OCI-LY1 (cell line): ENCODE measurements around the gene HCK.

Experiments
- H2AFZ ChIP-seq: fragments of 200-600 bp; sonication (generic), shearing (Covaris generic); 2 replicates; pipeline ENCODE4 v1.6.0; 2014; ENCODE audit warnings: antibody characterized with exemption, mild to moderate bottlenecking, low read length
- H3F3A ChIP-seq: fragments of 200-600 bp; sonication (generic), shearing (Covaris generic); 2 replicates; pipeline ENCODE4 v1.6.0; 2014; ENCODE audit warnings: mild to moderate bottlenecking, antibody characterized with exemption, low read length, moderate library complexity; ENCODE audit not compliant: insufficient read depth
- H3K27ac ChIP-seq: fragments of 200-600 bp; sonication (generic); 2 replicates; pipeline ENCODE4 v1.5.1; 2014; ENCODE audit warnings: low read length, mixed run types, mild to moderate bottlenecking, low read depth; ENCODE audit not compliant: poor library complexity, severe bottlenecking
- H3K27me3 ChIP-seq: fragments of 200-600 bp; sonication (generic); 2 replicates; pipeline ENCODE4 v1.6.0; 2014; ENCODE audit warnings: antibody characterized with exemption, mild to moderate bottlenecking, low read length, moderate library complexity; ENCODE audit not compliant: insufficient read depth
- H3K36me3 ChIP-seq: fragments of 200-600 bp; sonication (generic); 2 replicates; pipeline ENCODE4 v1.6.1; 2014; ENCODE audit warnings: mild to moderate bottlenecking, antibody characterized with exemption, low read length, moderate library complexity, mixed read lengths; ENCODE audit not compliant: insufficient read depth
- H3K4me1 ChIP-seq: fragments of 200-600 bp; sonication (generic); 2 replicates; pipeline ENCODE4 v1.5.1; 2014; ENCODE audit warnings: mild to moderate bottlenecking, low read length, moderate library complexity; ENCODE audit not compliant: insufficient read depth, severe bottlenecking
- H3K4me2 ChIP-seq: fragments of 200-600 bp; sonication (generic), shearing (Covaris generic); 2 replicates; pipeline ENCODE4 v1.6.1; 2014; ENCODE audit warnings: low read length
- H3K4me3 ChIP-seq: fragments of 200-600 bp; sonication (generic); 2 replicates; pipeline ENCODE4 v1.5.1; 2014; ENCODE audit warnings: low read length, low read depth, mild to moderate bottlenecking, mixed read lengths; ENCODE audit not compliant: poor library complexity, severe bottlenecking
- H3K79me2 ChIP-seq: fragments of 200-600 bp; shearing (Covaris generic); 2 replicates; pipeline ENCODE4 v1.6.1; 2016; ENCODE audit warnings: mixed run types, low read length, mixed read lengths; ENCODE audit not compliant: insufficient read depth
- H3K9ac ChIP-seq: fragments of 200-600 bp; sonication (generic), shearing (Covaris generic); 2 replicates; pipeline ENCODE4 v1.6.1; 2014; ENCODE audit warnings: mild to moderate bottlenecking, low read length, mixed read lengths
- H3K9me2 ChIP-seq: fragments of 200-600 bp; sonication (generic), shearing (Covaris generic); 2 replicates; pipeline ENCODE4 v1.6.1; 2014; ENCODE audit warnings: low read depth, mild to moderate bottlenecking, low read length, mixed read lengths
- H3K9me3 ChIP-seq: fragments of 200-600 bp; shearing (Covaris generic); 2 replicates; pipeline ENCODE4 v1.6.1; 2014; ENCODE audit warnings: low read length, mixed read lengths
- H4K20me1 ChIP-seq: fragments of 200-600 bp; sonication (generic), shearing (Covaris generic); 2 replicates; pipeline ENCODE4 v1.6.0; 2016; ENCODE audit warnings: mild to moderate bottlenecking, low read length; ENCODE audit not compliant: insufficient read depth
- EZH2 ChIP-seq: fragments of 200-600 bp; sonication (generic), shearing (Covaris generic); IDR thresholded peaks from 2 replicates; pipeline ENCODE4 v1.8.0; 2017; ENCODE audit warnings: borderline replicate concordance, mixed run types, mild to moderate bottlenecking, antibody characterized with exemption, low read length, moderate library complexity, mixed read lengths
- TF ChIP-seq, protein P1 (sequence below): fragments of 200-600 bp; sonication (generic), shearing (Covaris generic); IDR thresholded peaks from 2 replicates; pipeline ENCODE4 v1.5.1; 2017; ENCODE audit warnings: mild to moderate bottlenecking, antibody characterized with exemption, low read length, moderate library complexity, mixed read lengths

Gene HCK

DNA sequence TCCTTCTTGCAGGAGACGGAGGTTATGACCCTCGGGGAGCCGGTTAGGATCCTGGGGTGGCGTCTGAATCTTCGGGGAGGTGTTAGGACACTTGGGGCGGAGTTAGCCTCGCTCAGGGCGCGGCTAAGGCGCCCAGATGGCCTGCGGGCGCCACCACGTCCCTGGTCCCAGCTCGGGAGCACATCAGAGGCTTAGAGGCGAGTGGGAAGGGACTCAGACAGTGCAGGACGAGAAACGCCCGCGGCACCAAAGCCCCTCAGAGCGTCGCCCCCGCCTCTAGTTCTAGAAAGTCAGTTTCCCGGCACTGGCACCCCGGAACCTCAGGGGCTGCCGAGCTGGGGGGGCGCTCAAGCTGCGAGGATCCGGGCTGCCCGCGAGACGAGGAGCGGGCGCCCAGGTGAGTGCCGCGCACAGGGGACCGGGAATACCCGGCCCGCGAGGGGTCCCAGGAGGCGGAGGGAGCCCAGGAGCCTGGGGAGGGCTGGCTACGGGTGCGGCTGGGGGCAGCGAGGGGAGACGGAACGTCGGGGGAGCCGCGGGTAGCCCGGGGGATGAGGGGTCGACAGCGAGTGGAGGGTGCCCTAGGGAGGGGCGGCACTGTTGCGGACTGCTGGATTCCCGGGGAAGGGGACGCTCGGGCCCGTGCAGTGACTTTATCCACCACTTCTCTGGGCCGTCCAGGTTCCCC lies at the start of gene HCK:
HCK (plus strand) TSS at position 153 of the 688 bp plus-strand sequence.
- no peak within 1 kb of the TSS for H3K4me3 ChIP-seq
- H3K4me2 ChIP-seq = peak within 1 kb of the TSS; percentile 32; the same call in 1 of the 2 replicates

DNA sequence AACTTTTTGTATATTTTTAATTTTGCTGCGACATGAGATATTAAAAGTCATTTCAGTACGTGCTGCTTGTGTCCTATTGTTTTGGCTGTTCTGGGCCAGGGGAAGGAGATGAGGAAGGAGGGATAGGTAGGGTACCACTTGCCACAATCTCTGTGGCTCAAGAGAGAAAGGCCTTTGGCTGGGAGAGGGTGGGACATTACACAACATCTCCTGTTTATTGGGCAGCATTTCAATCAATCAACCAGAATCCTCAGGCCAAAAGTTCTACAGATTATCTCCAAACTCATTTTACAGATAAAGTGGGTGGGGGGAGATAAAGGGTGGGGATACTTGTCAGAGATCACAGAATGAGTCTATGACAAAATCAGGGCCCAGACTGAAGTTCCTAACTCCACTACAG lies 48.7 kb upstream of the HCK start:
- TF ChIP-seq, protein P1, sequence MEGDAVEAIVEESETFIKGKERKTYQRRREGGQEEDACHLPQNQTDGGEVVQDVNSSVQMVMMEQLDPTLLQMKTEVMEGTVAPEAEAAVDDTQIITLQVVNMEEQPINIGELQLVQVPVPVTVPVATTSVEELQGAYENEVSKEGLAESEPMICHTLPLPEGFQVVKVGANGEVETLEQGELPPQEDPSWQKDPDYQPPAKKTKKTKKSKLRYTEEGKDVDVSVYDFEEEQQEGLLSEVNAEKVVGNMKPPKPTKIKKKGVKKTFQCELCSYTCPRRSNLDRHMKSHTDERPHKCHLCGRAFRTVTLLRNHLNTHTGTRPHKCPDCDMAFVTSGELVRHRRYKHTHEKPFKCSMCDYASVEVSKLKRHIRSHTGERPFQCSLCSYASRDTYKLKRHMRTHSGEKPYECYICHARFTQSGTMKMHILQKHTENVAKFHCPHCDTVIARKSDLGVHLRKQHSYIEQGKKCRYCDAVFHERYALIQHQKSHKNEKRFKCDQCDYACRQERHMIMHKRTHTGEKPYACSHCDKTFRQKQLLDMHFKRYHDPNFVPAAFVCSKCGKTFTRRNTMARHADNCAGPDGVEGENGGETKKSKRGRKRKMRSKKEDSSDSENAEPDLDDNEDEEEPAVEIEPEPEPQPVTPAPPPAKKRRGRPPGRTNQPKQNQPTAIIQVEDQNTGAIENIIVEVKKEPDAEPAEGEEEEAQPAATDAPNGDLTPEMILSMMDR = no peak
- TF ChIP-seq EZH2 = no peak
- no peaks in the 10 kb centered on the region for H3K79me2 ChIP-seq
- H2AFZ ChIP-seq = no peak overlapping the region
- H3K4me3 ChIP-seq = no peak overlapping the region
- H3K4me2 ChIP-seq = no peak overlapping the region
- no peaks in the 10 kb centered on the region for H3K36me3 ChIP-seq
- H3K4me1 ChIP-seq = no peaks in the 10 kb centered on the region
- no peaks in the 10 kb centered on the region for H3K27me3 ChIP-seq
- H3F3A ChIP-seq = no peaks in the 10 kb centered on the region
- no peak overlapping the region for H3K9ac ChIP-seq
- H3K27ac ChIP-seq = no peak overlapping the region
- no peaks in the 10 kb centered on the region for H3K9me3 ChIP-seq
- no peaks in the 10 kb centered on the region for H4K20me1 ChIP-seq
- H3K9me2 ChIP-seq = no peaks in the 10 kb centered on the region

More for the DNA sequence above, at the start of gene HCK:
- H3K9ac ChIP-seq = no peak within 1 kb of the TSS
- no peaks in the 10 kb centered on the region for H3F3A ChIP-seq
- no peaks in the 10 kb centered on the region for H3K36me3 ChIP-seq
- TF ChIP-seq EZH2 = no peak
- TF ChIP-seq, protein P1 = no peak
- no peak within 1 kb of the TSS for H3K27ac ChIP-seq
- H4K20me1 ChIP-seq = no peaks in the 10 kb centered on the region
- peaks cover 4% of the 10 kb centered on the region for H3K4me1 ChIP-seq
- H3K27me3 ChIP-seq = peaks cover 19% of the 10 kb centered on the region; the same call in 1 of the 2 replicates
- no peaks in the 10 kb centered on the region for H3K9me3 ChIP-seq
- no peaks in the 10 kb centered on the region for H3K9me2 ChIP-seq
- no peaks in the 10 kb centered on the region for H3K79me2 ChIP-seq
- no peak within 1 kb of the TSS for H2AFZ ChIP-seq

DNA sequence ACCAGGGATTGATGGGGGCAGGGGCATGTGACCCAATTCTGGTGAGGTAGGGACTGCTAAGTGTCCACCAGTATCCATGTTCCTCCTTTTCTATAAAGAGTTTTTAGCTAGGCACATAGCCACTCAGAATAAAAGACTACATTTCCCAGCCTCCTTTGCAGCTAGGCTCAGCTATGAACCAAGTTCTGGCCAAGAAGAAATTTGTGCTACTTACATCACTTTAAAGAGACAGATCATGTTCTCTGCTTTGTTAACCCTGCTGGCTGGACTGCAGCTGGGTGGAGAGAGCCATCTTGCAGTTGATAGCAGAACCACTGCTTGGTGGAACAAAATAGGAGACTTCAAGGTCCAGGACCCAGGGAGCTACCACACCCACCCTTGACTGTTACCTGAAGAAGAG lies 47.1 kb upstream of the HCK start:
- no peak overlapping the region for H3K4me2 ChIP-seq
- H3K27ac ChIP-seq = no peak overlapping the region
- no peaks in the 10 kb centered on the region for H3K4me1 ChIP-seq
- TF ChIP-seq, protein P1 = no peak
- no peak for TF ChIP-seq EZH2
- H3K27me3 ChIP-seq = no peaks in the 10 kb centered on the region
- H4K20me1 ChIP-seq = no peaks in the 10 kb centered on the region
- H3K36me3 ChIP-seq = no peaks in the 10 kb centered on the region
- no peaks in the 10 kb centered on the region for H3K9me2 ChIP-seq
- no peak overlapping the region for H3K4me3 ChIP-seq
- H2AFZ ChIP-seq = no peak overlapping the region
- no peak overlapping the region for H3K9ac ChIP-seq
- no peaks in the 10 kb centered on the region for H3K9me3 ChIP-seq
- H3F3A ChIP-seq = no peaks in the 10 kb centered on the region
- no peaks in the 10 kb centered on the region for H3K79me2 ChIP-seq
